HepG2 (cell line): ENCODE data around the gene NKAIN4. TPM values are rescaled to one million over a fixed set of nuclear protein-coding genes. Genes with fewer than 3 reads are reported as not detected.

Source experiments
- CENPT ChIP-seq: sonication (generic); formaldehyde crosslinking; IDR thresholded peaks from 2 replicates; pipeline ENCODE4 v1.8.0; 2022; ENCODE audit warnings: low read depth, mild to moderate bottlenecking, moderate library complexity, missing genetic modification reagents
- EHMT2 ChIP-seq: fragments of 200-600 bp; sonication (generic); IDR thresholded peaks from 2 replicates; pipeline ENCODE4 v1.7.0; 2017; ENCODE audit warnings: antibody characterized with exemption, low read depth, low read length, borderline replicate concordance
- FOXA1 ChIP-seq, 2 experiments: fragments of 450-650 bp in 1 of 2; sonication (generic) in 1 of 2; formaldehyde crosslinking in 1 of 2; IDR thresholded peaks; 2 replicates each; pipeline versions ENCODE4 v1.4.0 to v1.6.1; 2016 to 2020; ENCODE audit warnings: missing genetic modification reagents in 1 of 2
- HMG20B ChIP-seq: conservative IDR thresholded peaks from 2 replicates; pipeline ENCODE4 v1.6.1; 2016; ENCODE audit warnings: missing genetic modification reagents, missing compliant biosample characterization
- NAIF1 ChIP-seq: sonication (generic); formaldehyde crosslinking; IDR thresholded peaks from 2 replicates; pipeline ENCODE4 v1.5.0; 2020; ENCODE audit warnings: mild to moderate bottlenecking, missing genetic modification reagents, borderline replicate concordance
- PITX1 ChIP-seq: sonication (generic); formaldehyde crosslinking; IDR thresholded peaks from 2 replicates; pipeline ENCODE4 v1.5.1; 2020; ENCODE audit warnings: mild to moderate bottlenecking, missing genetic modification reagents
- POLR2AphosphoS2 ChIP-seq: IDR thresholded peaks from 2 replicates; pipeline ENCODE4 v1.6.1; 2011; ENCODE audit warnings: low read depth, low read length, improper control_type of control experiment
- TAF1 ChIP-seq: sonication (generic); formaldehyde crosslinking; IDR thresholded peaks from 2 replicates; pipeline ENCODE4 v1.4.0; 2020; ENCODE audit warnings: missing genetic modification reagents
- TCF7 ChIP-seq: sonication (generic); IDR thresholded peaks from 2 replicates; pipeline ENCODE4 v1.6.1; 2016; ENCODE audit warnings: antibody characterized with exemption, low read depth
- YY1 ChIP-seq: IDR thresholded peaks from 2 replicates; pipeline ENCODE4 v1.6.1; 2011; ENCODE audit warnings: low read length, low read depth, moderate library complexity, mild to moderate bottlenecking; ENCODE audit not compliant: insufficient read depth, insufficient replicate concordance
- ZNF614 ChIP-seq: IDR thresholded peaks from 2 replicates; pipeline ENCODE4 v1.6.1; 2018; ENCODE audit warnings: missing biosample characterization, missing genetic modification reagents, inconsistent platforms, borderline replicate concordance
- ZNF720 ChIP-seq: sonication (generic); formaldehyde crosslinking; IDR thresholded peaks from 2 replicates; pipeline ENCODE4 v1.4.0; 2020; ENCODE audit warnings: missing genetic modification reagents
- ZNF75D ChIP-seq: sonication (generic); formaldehyde crosslinking; IDR thresholded peaks from 2 replicates; pipeline ENCODE4 v1.8.1; 2023; ENCODE audit warnings: missing genetic modification reagents, mild to moderate bottlenecking, borderline replicate concordance
- ZNF780A ChIP-seq: sonication (generic); formaldehyde crosslinking; IDR thresholded peaks from 2 replicates; pipeline ENCODE4 v1.8.0; 2022; ENCODE audit warnings: mild to moderate bottlenecking, missing genetic modification reagents, moderate library complexity
- polyA plus RNA-seq, 8 experiments: library from polyadenylated mRNA; depleted of rRNA in 3 of 8; stranded (reverse) in 7 of 8; unstranded in 1 of 8; fragments of >200 nt; fragmentation: Illumina TruSeq in 4 of 8; extraction: Trizol in 4 of 8; gene quantifications; 2 replicates each; pipeline versions ENCODE4 v1.2.1 to v1.2.3, GENCODE V29; 2011 to 2016; ENCODE audit warnings: low read depth in 4 of 8, missing spikeins in 1 of 8, mixed read lengths in 1 of 8; ENCODE audit not compliant: insufficient read depth in 1 of 8
- total RNA-seq, 5 experiments: library from RNA; depleted of rRNA; stranded (reverse); fragments of >200 nt; fragmentation: Illumina TruSeq; extraction: Trizol; gene quantifications; 2 replicates each; pipeline ENCODE4 v1.2.3, GENCODE V29; 2016; ENCODE audit warnings: low read depth in 1 of 5
- TF ChIP-seq, protein P1 (sequence below): sonication (generic); formaldehyde crosslinking; IDR thresholded peaks from 2 replicates; pipeline ENCODE4 v1.5.1; 2020; ENCODE audit warnings: mild to moderate bottlenecking, missing genetic modification reagents, moderate library complexity
- TF ChIP-seq, protein P2 (sequence below): sonication (generic); formaldehyde crosslinking; IDR thresholded peaks from 2 replicates; pipeline ENCODE4 v1.4.0; 2020; ENCODE audit warnings: low read depth, mild to moderate bottlenecking, missing genetic modification reagents
- TF ChIP-seq, protein P3 (sequence below): sonication (generic); formaldehyde crosslinking; IDR thresholded peaks from 2 replicates; pipeline ENCODE4 v1.8.1; 2022; ENCODE audit warnings: low read depth, mild to moderate bottlenecking, missing genetic modification reagents
- TF ChIP-seq, protein P4 (sequence below): IDR thresholded peaks from 2 replicates; pipeline ENCODE4 v1.4.0; 2020; ENCODE audit warnings: mild to moderate bottlenecking, missing genetic modification reagents

The NKAIN4 gene
- total and polyA plus RNA-seq, 2 of the 13 experiments (the other 11 are each of a cell fraction or from before 2014, with no cell fraction given) = not detected

DNA sequence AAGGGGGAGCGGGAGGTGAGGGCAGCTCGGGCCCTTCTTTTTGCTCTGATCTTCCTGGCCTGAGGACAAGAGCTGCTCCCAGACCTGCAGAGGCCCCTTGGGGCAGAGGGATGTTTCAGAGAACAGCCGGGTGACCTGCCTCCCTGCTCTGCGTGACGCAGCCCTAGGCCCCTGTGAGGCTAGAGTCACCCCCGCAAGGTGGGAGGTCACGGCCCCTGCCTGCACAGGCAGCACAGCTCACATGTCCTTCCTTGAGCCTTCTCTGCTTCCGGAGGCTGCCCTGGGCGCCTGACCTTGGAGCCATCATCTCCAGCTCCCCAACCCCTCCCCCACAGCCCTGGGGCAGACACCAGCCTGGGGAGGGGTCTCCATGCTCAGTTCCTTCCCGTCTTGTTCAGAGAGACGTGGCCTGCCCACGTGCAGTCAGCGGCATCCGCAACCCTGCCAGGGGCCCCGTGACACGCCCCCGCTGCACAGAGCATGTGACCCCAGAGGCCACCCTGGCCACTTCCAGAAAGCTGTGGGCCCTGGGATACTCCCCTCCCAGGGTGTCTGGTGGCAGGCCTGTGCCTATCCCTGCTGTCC, 18.8 kb downstream of the NKAIN4 start, which contains the start of gene BIRC7 (continued):
- TF ChIP-seq POLR2AphosphoS2 (no peak), YY1 (no peak), TCF7 (no peak), CENPT (CRISPR knock-in tag) (no peak), NAIF1 (CRISPR knock-in tag) (no peak), HMG20B (CRISPR knock-in tag) (no peak), EHMT2 (no peak), ZNF780A (CRISPR knock-in tag) (no peak), TAF1 (CRISPR knock-in tag) (no peak), ZNF75D (no peak), ZNF720 (0 out of 2 replicates have a peak, but pooled peaks have one; percentile 83), ZNF614 (no peak), PITX1 (CRISPR knock-in tag) (0 out of 2 replicates have a peak, but pooled peaks have one; percentile 6), FOXA1 (IDR thresholded peaks at IDR 0.05) (no peak), FOXA1 (CRISPR knock-in tag; IDR thresholded peaks at IDR 0.05) (no peak)
- TF ChIP-seq, protein P1, sequence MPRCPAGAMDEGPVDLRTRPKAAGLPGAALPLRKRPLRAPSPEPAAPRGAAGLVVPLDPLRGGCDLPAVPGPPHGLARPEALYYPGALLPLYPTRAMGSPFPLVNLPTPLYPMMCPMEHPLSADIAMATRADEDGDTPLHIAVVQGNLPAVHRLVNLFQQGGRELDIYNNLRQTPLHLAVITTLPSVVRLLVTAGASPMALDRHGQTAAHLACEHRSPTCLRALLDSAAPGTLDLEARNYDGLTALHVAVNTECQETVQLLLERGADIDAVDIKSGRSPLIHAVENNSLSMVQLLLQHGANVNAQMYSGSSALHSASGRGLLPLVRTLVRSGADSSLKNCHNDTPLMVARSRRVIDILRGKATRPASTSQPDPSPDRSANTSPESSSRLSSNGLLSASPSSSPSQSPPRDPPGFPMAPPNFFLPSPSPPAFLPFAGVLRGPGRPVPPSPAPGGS (CRISPR knock-in tag) = no peak
- TF ChIP-seq, protein P2, sequence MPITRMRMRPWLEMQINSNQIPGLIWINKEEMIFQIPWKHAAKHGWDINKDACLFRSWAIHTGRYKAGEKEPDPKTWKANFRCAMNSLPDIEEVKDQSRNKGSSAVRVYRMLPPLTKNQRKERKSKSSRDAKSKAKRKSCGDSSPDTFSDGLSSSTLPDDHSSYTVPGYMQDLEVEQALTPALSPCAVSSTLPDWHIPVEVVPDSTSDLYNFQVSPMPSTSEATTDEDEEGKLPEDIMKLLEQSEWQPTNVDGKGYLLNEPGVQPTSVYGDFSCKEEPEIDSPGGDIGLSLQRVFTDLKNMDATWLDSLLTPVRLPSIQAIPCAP (CRISPR knock-in tag) = no peak
- TF ChIP-seq, protein P3, sequence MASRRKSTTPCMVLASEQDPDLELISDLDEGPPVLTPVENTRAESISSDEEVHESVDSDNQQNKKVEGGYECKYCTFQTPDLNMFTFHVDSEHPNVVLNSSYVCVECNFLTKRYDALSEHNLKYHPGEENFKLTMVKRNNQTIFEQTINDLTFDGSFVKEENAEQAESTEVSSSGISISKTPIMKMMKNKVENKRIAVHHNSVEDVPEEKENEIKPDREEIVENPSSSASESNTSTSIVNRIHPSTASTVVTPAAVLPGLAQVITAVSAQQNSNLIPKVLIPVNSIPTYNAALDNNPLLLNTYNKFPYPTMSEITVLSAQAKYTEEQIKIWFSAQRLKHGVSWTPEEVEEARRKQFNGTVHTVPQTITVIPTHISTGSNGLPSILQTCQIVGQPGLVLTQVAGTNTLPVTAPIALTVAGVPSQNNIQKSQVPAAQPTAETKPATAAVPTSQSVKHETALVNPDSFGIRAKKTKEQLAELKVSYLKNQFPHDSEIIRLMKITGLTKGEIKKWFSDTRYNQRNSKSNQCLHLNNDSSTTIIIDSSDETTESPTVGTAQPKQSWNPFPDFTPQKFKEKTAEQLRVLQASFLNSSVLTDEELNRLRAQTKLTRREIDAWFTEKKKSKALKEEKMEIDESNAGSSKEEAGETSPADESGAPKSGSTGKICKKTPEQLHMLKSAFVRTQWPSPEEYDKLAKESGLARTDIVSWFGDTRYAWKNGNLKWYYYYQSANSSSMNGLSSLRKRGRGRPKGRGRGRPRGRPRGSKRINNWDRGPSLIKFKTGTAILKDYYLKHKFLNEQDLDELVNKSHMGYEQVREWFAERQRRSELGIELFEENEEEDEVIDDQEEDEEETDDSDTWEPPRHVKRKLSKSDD (CRISPR knock-in tag) = no peak
- TF ChIP-seq, protein P4, sequence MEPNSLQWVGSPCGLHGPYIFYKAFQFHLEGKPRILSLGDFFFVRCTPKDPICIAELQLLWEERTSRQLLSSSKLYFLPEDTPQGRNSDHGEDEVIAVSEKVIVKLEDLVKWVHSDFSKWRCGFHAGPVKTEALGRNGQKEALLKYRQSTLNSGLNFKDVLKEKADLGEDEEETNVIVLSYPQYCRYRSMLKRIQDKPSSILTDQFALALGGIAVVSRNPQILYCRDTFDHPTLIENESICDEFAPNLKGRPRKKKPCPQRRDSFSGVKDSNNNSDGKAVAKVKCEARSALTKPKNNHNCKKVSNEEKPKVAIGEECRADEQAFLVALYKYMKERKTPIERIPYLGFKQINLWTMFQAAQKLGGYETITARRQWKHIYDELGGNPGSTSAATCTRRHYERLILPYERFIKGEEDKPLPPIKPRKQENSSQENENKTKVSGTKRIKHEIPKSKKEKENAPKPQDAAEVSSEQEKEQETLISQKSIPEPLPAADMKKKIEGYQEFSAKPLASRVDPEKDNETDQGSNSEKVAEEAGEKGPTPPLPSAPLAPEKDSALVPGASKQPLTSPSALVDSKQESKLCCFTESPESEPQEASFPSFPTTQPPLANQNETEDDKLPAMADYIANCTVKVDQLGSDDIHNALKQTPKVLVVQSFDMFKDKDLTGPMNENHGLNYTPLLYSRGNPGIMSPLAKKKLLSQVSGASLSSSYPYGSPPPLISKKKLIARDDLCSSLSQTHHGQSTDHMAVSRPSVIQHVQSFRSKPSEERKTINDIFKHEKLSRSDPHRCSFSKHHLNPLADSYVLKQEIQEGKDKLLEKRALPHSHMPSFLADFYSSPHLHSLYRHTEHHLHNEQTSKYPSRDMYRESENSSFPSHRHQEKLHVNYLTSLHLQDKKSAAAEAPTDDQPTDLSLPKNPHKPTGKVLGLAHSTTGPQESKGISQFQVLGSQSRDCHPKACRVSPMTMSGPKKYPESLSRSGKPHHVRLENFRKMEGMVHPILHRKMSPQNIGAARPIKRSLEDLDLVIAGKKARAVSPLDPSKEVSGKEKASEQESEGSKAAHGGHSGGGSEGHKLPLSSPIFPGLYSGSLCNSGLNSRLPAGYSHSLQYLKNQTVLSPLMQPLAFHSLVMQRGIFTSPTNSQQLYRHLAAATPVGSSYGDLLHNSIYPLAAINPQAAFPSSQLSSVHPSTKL = peak; percentile 55
